ENCODE data around the gene SASH1.

GRCh38 chr6:148445620-148446019 is 103.0 kb downstream of the SASH1 start:
- TF ChIP-seq EZH2phosphoT487 (conservative IDR thresholded peaks at IDR 0.05; ENCODE audit: low read length) = no peak
- TF ChIP-seq CTCF (IDR thresholded peaks at IDR 0.05; ENCODE audit: insufficient read depth, low read length, poor library complexity, severe bottlenecking) = no peak

Data from SU-DHL-6 (cell line).